Neural progenitor cell (in vitro differentiated cells): ENCODE data around the gene CCDC112.

Experiments
- EZH2 ChIP-seq: fragments of 200-600 bp; sonication (generic); IDR thresholded peaks from 2 replicates; pipeline ENCODE4 v1.6.1; 2017; ENCODE audit warnings: antibody characterized with exemption, mild to moderate bottlenecking, moderate library complexity
- TF ChIP-seq, protein P1 (sequence below): fragments of 200-600 bp; sonication (generic); IDR thresholded peaks from 2 replicates; pipeline ENCODE4 v1.5.1; 2017; ENCODE audit warnings: antibody characterized with exemption, mild to moderate bottlenecking

DNA sequence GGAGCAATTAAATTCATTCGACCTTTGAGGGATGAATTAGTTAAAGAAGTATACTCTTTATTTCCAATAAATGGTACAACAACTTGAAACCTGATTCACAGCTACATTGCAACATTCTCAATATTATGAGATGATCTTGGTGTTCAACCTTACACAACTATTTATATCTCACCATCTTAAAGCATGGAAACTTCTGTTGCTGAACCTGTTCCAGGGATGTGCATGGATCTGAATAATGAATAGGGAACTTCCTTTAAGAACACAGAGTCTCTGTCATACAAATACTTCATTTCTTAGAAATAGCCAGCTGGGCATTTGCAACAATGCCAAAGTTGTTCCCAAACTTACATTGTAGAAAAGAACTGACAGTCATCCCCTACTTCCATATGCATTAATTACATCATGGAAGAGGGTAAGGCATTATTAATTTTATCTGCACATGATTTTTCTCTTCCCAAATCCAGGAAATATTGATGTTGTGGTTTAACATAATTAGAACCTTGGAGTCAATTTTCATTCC is 39.8 kb upstream of the CCDC112 start:
- TF ChIP-seq, protein P1, sequence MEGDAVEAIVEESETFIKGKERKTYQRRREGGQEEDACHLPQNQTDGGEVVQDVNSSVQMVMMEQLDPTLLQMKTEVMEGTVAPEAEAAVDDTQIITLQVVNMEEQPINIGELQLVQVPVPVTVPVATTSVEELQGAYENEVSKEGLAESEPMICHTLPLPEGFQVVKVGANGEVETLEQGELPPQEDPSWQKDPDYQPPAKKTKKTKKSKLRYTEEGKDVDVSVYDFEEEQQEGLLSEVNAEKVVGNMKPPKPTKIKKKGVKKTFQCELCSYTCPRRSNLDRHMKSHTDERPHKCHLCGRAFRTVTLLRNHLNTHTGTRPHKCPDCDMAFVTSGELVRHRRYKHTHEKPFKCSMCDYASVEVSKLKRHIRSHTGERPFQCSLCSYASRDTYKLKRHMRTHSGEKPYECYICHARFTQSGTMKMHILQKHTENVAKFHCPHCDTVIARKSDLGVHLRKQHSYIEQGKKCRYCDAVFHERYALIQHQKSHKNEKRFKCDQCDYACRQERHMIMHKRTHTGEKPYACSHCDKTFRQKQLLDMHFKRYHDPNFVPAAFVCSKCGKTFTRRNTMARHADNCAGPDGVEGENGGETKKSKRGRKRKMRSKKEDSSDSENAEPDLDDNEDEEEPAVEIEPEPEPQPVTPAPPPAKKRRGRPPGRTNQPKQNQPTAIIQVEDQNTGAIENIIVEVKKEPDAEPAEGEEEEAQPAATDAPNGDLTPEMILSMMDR = no peak
- TF ChIP-seq EZH2 = no peak
